HG03060 (cell line): ENCODE data around the gene APC2.

Experiments
- ATAC-seq: cut with Tn5 transposase; IDR thresholded peaks from one replicate; pipeline ENCODE4 v1.9.1; 2021; ENCODE audit warnings: low read depth, moderate number of reproducible peaks; ENCODE audit not compliant: unreplicated experiment

The APC2 gene, protein sequence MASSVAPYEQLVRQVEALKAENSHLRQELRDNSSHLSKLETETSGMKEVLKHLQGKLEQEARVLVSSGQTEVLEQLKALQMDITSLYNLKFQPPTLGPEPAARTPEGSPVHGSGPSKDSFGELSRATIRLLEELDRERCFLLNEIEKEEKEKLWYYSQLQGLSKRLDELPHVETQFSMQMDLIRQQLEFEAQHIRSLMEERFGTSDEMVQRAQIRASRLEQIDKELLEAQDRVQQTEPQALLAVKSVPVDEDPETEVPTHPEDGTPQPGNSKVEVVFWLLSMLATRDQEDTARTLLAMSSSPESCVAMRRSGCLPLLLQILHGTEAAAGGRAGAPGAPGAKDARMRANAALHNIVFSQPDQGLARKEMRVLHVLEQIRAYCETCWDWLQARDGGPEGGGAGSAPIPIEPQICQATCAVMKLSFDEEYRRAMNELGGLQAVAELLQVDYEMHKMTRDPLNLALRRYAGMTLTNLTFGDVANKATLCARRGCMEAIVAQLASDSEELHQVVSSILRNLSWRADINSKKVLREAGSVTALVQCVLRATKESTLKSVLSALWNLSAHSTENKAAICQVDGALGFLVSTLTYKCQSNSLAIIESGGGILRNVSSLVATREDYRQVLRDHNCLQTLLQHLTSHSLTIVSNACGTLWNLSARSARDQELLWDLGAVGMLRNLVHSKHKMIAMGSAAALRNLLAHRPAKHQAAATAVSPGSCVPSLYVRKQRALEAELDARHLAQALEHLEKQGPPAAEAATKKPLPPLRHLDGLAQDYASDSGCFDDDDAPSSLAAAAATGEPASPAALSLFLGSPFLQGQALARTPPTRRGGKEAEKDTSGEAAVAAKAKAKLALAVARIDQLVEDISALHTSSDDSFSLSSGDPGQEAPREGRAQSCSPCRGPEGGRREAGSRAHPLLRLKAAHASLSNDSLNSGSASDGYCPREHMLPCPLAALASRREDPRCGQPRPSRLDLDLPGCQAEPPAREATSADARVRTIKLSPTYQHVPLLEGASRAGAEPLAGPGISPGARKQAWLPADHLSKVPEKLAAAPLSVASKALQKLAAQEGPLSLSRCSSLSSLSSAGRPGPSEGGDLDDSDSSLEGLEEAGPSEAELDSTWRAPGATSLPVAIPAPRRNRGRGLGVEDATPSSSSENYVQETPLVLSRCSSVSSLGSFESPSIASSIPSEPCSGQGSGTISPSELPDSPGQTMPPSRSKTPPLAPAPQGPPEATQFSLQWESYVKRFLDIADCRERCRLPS (N-terminal part only)

DNA sequence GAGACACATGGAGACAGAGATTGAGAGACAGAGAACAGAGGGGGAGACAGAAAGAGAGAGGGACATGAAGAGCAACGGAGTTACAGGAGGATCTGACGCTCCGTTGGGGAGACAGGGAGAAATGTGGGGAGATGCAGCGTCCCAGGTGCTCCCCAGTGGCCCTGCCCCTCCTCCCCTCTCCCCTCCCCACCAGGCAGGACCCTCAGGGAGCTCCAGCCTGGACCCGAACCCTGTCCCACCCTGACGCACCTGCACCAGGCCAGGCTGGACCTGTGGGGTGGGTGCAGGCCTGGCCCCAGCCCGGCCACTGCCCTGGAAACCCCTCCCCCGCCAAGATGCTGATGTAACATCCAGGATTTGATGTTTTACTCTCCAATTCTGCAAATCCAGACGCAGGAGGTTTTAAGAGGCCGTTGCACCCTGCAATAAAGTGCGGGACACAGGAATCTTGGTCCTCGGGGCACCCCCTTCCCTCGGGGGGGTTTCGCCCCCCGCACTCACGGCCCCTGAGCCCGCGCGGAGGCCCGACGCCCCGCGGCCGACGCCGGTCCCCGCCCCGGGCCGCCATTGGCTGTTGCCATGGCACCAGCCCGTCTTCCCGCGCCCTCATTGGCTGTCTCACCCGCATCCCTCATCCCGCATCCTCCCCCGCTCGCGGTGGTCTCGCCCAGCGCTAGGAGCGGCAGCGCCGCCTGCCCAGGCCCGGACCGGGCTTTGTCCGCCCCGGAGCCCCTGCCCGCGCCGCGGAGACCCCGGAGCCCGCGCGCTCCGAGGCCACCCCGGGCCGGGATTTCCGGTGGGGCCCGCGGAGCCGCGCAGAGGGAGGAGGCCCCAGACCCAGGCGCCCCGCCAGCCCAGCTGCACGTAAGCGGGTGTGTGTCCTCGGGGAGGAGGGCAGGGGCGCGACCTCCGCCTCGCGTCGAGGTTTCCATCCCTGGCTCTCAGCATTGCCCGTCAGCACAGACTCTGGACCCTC lies at the start of gene APC2:
Gene APC2, plus strand, starts transcription at position 655 of the 976 bp plus-strand sequence. CDS start 2,881 bp downstream, outside the sequence.
- ATAC-seq: no peak

GRCh38 chr19:1400281-1401137 lies 49.4 kb upstream of the APC2 start:
- no peak for ATAC-seq

DNA sequence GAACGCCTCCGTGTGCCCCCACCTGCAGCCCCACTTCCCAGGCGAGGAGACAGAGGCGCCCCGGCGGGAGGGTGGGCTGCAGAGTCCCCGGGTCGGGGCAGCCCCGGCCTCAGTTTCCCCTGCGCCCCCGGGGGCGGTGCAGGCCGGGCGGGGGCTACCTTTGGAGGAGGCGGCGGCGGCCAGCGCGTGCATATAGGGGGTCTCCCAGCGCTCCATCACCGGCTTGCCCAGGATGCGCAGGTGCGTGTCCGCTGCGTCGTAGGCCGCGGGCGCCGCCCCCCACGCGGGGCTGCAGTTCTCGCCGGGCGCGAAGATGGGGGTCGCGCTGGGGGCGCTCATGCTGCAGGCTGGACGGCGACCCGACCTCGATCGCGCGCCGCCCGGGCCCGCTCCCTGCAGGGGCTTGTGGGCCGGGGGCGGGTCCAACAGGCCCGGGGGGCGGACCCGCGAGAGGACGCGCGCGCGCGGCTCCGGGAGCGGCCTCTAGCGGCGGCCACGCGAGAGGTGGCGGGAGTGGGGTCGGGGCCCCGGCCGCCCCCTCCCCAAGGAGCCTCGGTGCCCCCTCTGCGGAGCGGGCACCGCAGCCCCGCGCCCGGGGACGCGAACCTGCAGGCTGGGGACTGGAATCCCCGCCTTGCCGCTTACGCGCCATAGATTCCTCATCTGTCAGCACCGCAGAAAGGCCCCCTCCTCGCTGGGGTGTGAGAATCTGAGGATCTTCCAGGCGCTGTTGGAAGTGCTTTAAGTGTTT lies 48.6 kb upstream of the APC2 start, which contains the start of gene GAMT:
Gene GAMT, minus strand, starts transcription at position 405 of the 751 bp plus-strand sequence. Its CDS starts 66 bp downstream, at position 339.
- no peak for ATAC-seq

DNA sequence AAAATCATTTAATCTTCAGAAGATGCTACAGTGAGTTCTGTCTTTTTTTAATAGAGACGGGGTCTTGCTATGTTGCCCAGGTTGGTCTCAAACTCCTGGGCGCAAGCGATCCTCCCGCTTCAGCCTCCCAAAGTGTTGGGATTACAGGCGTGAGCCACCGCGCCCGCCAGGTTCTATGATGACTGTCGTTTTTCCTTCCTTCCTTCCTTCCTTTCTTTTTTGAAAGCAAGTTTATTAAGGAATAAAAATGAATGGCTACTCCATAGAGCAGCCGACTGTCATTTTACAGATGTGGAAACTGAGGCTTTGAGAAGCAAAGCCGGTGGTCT lies 48.1 kb upstream of the APC2 start:
- no peak for ATAC-seq

DNA sequence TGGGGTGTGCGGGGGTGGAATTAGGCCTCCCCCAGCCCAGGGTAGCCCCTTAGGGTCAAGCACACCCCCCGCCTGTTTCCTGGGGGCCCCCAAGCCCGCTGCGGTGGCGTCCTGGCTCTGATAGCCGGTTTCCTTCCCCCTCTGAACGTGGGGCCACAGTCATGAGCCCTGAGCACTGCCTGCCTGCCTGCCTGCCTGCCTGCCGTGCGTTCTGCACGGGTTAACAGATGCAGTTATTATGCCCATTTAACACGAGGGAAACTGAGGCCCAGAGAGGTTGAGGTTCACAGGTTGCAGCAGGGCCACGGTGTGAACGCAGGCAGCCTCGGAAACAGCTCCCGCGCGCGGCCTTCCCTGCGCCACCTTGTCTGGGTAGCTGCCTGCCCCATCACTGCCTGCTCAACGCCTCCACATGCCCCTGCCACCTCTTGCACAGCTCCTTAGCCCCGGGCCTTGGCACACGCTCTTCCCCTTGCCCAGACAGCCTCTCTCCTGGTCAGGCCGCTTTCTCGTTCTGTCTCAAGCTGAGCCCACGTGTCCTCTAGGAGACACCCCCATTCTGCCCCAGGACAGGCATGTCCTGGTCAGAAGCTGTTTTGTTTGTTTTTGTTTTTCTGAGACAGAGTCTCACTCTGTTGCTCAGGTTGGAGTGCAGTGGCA lies 47.4 kb upstream of the APC2 start:
- no peak for ATAC-seq

DNA sequence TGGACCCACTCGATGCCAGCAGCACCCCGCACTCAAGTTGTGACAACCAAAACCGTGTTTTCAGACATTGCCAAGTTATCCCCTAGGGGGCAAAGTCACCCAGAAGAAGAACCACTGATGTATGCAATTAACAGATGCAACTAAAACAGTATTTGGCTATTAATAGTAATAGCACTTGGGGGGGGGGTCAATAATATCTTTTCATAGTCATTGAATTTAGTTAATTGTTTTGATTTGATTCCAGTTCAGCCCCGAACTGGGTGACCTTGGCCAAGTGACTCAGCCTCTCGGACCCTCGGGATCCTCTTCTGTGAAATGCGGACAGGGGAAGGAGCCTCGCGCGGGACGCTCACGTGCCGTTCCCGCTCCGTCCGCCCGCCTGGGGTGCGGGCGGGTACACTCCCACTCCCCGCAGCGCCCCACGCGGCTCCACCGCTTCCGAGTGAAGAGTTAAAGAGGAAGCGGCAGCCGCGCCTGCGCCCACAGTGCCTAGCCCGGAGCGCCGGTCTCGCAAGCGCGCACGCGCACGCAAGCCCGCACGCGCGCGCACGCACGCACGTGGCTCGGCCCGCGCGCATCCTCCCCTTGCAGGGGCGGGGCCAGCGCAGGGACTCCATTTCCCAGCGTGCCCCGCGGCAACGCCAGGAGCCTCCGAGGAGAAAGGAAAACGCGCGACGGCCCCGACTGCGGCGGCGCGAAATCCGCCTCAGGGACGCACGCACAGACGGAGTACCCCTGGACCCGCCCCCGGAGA lies 43.0 kb upstream of the APC2 start:
- ATAC-seq: peak; percentile 57

DNA sequence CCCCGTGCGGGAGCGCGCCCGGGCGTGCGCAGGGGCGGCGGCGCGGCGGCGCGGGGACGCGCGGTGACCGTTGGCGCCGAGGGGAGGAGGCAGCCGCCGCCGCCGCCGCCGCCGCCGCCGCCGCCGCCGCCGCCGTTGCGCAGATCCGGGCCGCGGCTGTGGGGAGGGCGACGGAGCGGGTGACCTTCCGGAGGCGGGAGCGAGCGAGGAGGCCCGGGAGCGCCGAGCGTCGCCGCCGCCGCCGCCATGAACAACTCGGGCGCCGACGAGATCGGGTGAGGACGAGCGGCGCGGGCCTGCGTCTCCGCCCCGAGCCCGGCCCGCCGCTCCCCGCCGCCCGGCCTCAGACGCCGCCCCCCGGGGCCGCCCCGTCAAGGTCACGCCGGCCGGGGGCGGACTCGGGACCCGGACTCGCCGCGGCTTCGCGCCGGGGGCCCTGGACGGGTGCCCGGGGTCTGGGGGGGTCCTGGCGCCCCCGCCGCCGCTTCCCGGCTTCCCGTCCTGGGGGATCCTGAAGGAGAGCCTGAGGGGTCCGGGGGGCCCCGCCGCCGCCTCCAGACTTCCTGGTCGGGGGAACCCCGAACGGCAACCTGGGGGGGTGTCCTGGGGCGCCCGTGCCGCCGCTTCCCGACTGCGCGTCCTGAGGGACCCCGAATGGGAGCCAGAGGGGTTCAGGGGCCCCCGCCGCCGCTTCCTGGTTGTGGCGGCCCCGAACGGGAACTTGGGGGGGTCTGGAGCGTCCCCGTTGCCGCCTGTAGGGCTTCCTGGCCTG lies 42.2 kb upstream of the APC2 start, which contains the start of gene DAZAP1:
Gene DAZAP1, plus strand, starts transcription at position 59 of the 772 bp plus-strand sequence. Its CDS starts 188 bp downstream, at position 247.
- ATAC-seq: peak; percentile 0

- no peak for ATAC-seq
These were observed 41.4 kb upstream of the APC2 start for GRCh38 chr19:1408300-1409203.

DNA sequence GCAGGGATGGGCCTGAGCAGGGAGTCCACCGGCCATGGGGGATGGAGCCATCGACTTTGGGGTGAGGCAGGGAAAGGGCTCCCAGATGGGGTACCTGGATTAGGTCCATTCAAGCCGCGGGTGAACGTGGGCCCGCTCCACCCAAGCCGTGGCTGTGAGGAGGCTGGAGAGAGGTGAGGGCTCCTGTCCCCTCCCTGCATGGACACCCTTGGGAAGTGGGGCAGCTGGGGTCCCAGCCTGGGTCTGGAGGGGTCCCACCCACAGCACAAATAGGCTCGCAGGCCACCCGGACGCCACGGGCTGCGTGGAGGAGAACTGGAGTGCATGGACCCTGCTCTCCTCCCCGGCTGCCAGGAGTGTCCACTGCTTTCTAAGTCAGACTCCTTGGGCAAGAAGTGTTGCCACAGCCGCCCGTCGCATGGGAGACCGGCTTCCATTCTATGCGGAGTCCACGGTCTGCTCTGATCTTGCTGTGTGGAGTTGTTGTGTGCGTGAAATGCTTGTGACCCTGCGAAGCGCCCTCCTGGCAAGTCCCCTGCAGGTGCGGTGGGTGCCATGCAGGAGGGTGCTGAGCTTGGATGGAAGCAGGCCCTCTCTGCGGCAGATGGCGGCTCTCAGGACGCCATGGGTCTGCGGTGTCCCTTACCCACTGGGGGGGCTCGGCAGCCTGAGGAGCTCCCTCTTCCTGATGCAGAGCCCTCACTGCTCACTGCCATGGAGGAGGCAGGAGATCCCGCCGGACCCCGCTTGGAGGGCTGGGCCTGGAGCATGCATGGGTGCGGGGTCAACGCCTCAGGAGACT lies 40.5 kb upstream of the APC2 start:
- ATAC-seq: no peak

DNA sequence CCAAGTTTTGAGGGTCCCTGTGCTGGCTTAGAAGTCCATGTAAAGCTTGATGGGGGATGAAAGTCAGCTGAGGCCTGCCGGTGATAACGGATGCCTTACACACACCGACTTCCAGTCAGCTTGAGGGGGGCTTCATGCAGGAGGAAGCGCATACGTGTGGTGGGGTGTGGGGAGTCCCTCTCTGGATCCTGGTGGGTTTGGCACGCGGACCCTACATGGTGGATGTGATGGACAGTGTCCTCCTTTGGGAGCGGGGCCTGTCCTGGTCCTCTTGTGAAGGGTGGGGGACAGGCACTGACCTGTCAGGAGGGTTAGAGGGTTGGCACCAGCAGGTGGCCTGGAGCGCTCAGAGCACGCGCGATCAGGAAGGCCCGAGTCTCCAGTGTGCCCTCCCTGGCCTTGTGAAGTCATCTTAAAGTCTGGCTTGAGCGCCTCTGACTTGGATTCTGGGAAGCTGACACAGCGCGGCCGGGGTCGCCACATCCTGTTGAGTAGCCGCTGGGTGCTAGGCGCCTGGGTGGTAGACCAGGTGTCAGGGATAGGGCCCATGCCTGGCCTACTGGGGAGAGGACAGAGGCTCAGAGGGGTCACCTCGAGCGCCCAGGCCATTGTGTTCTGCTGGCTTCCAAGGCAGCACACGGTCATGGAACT lies 39.7 kb upstream of the APC2 start:
- ATAC-seq: no peak

- ATAC-seq: no peak
These were observed 39.1 kb upstream of the APC2 start for GRCh38 chr19:1410789-1411188.

DNA sequence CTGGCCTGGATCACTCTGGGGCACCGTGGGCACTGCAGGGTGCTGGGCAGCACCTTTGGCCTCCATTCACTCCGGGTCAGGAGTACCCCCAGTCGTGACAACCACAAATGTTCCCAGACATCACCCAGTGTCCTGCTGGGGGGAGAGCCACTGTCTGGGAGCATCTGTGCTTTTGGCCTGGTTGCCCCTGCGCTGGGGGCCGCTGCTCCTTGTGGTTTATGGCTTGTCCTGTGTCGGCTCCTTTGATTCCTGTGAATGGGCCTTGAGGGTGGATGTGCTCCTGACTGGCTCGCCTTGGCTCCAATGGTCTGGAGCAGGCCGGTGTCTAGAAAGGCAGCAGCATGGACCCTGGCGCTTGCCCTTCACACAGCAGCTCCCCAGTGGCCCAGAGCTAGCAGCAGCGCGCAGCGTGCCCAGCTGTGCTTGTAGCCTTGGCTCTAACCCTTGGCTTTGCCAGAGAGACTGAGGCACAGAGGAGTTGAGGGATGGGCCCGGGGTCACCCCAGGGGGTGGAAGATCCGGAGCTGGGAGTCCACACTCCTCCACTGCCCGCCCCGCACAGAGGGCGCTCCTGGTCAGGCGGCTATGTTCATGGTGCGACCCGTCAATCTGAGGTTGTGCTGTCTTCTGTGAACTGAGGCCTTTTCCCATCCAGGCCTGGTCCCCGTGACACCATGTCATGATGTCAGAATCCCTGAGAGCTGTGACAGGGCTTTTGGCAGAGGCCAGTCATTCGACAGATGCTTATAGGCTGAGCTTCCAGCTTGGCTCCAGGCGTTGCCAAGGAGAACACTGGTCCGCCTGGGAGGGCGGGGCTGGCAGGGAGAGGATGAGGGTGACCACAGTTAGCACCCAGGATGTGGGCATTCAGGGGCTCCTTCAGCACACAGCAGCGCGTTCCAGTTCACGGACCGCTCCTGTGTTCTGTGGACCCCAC lies 38.4 kb upstream of the APC2 start:
- ATAC-seq: no peak
